Left kidney (tissue), 2 donors: ENCODE measurements around the gene JMJD4. TPM values are rescaled to one million over a fixed set of nuclear protein-coding genes. Genes with fewer than 3 reads are reported as not detected.
A peak's percentile ranks its signal among the peaks of the same experiment; 100 is the strongest.
"Not testable (repeated sequence)": the region's sequence is repeated elsewhere in the genome, so short reads cannot be mapped to it uniquely, and the experiment has no call there.

Experiments
- DNase-seq: peaks from one replicate; pipeline ENCODE4 v3.0.0-alpha.2; 2013
- polyA plus RNA-seq: library from polyadenylated mRNA; unstranded; fragments of 120-200 nt; gene quantifications from one replicate; pipeline ENCODE4 v1.2.1, GENCODE V29; 2013; ENCODE audit not compliant: insufficient read length

JMJD4 gene
- polyA plus RNA-seq, 1 donor = 16.6 TPM

DNA sequence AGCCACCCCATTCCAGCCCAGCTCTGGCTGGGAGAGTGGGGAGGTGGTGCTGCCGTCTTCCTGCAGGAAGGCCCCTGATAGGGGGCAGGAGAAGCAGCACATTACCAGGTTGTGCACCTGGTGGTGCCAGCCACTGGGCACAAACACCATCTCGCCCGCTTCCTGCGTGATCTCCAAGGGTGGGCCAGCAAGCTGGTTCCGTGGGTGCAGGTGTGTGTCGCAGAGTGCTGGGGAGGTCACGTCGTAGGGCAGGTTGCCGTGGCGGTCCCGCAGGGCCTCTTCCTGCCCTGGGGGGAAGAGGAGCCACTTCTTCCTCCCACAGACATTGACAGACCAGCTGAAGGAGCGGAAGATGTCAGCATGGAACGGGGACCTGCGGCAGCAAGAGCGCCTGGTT, 1.8 kb downstream of the JMJD4 start:
- DNase-seq = no peak

GRCh38 chr1:227732586-227733308, 2.4 kb downstream of the JMJD4 start:
- DNase-seq = no peak

GRCh38 chr1:227731696-227732585, 3.2 kb downstream of the JMJD4 start:
- no peak for DNase-seq

DNA sequence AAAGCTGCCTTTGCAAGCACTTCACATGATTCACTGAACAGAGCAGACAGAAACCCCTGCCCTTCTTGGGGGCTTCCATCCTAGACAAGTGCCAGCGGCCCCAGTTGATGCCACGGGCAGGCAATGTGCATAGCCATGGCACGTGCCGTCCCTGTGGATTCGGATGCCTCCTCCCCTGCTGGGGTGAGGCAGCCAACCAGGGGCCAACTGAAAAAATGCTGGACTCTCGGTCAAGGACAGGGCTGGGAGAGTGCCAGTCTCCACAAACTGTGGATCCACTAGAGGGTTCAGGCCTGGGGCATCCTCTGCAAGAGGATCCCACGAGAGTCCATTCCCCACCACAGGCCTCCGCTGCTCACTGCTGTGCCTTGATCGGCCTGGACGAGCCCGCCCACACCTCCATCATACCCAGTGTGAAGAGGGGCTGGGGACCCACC, 3.8 kb downstream of the JMJD4 start:
- no peak for DNase-seq

DNA sequence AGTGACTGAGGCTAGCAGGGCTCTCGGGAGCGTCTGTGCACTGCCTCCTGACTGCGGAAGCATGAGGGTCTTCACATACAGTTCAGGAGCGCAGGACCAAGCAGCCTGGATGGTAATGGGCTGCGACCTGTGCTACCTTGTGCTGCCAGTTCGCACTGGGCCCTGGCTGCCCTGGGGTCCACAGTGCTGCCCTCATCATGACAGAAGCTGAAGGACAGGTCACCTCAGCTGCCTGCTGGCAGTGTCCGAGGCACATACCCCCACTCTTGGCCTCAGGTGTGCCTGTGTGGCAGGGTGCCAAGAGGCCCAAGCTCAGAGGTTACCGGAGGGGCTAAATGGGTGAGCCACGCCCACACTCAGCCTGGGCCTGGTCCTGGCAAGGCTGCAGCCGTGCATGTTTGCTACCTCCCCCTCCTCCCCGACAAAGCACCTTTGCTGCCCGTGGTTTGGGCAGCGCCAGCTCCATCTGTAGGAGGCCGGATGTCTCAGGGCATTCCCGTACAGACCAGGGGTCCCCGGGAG, 4.4 kb downstream of the JMJD4 start:
- DNase-seq = no peak

GRCh38 chr1:227729881-227730629, 5.0 kb downstream of the JMJD4 start:
- no peak for DNase-seq

DNA sequence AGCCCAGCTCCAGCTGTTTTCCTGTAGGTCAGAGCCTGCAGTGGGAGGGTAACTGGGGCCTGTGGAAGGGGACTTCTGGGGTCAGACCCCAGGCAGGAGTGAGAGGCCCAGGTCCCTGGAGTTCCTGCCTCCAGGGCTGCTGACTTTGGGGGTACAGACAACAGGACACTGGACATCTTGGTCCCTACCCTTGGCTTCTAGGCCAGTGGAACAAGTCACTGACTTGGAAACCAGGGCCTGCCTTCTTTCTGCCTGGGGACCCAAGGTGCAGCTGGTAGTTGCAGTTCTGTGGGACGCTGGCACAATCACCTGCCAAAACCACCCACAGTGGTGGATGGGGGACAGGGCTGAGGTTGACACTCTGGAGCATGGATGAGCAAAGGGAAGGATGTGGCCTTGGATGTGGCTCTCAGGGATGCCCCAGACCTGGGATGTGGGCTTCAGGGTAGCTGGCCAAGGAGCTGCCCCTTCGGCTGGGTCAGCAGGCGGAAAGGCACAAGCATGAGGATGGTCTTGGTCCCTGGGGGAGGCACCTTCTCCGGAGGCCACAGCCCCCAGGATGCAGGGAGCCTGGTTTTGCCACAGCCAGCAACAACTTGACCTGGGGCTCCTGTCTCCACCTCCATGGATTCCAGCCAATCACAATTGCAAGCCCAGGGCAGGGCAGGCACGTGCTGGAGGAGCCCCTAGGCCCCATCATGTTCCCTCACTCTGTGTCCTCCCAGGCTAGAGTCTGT, 5.8 kb downstream of the JMJD4 start:
- DNase-seq = no peak

GRCh38 chr1:227728892-227729143, 6.3 kb downstream of the JMJD4 start:
- DNase-seq = no peak

- peak; percentile 67 for DNase-seq
These were observed 6.8 kb downstream of the JMJD4 start for GRCh38 chr1:227728059-227728891.

DNA sequence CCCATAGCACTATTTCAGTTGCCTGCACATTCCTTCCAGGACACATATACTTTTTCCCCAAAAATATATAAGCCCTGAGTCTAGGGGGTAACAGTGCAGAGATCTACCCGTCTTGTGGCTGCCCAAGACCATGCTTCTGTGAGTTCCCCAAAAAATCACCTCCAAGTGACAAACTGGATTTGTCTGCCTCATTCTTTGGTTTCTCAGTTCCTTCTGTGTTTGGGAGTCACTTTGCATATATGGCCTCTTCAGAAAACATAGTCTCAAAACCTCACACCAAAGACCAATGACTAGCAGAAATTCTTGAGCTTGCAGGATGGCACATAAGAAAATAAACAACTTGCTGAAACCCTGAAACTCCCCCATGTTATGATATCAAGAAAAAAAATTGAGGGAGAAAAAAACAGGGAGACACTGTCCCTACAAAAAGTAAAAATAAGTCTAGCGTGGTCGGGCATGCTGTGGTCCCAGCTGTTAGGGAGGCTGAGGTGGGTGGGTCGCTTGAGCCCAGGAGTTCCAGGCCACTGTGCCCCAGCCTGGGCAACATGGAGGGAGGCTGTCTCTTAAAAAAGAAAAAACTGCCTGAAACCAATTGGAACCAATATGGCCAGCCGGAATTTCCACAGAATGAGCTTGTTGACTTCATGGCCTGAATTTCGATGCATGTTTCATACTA, 8.0 kb downstream of the JMJD4 start:
- no peak for DNase-seq

- DNase-seq = no peak
These were observed 8.8 kb downstream of the JMJD4 start for GRCh38 chr1:227726318-227726717.

DNA sequence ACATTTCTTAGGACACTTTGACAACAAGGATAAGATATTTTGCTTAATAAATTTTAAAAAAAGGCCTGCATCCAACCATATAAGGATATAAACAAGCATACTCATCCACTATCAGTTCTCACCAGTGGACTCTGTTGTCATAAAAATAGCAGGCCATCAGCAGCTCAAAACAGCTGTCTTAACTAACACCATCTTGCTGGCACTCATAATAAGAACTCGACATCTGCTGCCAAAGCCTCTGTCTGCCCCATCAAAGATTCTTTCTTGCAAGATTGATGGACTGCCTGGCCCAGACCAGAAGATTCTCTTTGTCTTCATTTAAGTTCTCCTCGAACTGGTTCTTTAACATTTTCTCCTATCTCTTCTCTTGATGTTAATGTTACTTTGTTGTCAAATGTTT, 10.1 kb downstream of the JMJD4 start:
- DNase-seq = no peak

- DNase-seq = no peak
These were observed 11.6 kb downstream of the JMJD4 start for GRCh38 chr1:227723474-227723873.

DNA sequence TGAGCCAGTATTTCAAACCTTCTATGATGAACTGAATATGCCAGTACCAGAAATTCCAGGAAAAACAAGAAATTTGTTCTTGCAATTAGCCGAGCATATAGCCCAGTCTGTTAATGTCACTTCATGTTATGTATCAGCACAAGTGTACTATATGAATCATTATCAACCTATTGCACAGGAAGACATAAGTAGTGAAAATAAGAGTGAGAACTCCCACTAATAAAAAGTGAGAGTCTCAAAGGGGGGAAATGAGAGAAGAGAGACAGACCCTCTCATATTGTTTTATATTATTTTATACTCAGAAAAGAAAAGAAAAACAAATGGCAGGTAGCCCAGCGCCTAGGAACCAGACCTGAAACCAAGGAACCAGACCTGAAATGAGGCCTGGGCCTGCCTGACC, 16.2 kb downstream of the JMJD4 start:
- DNase-seq = no peak

- DNase-seq = no peak
These were observed 22.5 kb downstream of the JMJD4 start for GRCh38 chr1:227712648-227713047.

DNA sequence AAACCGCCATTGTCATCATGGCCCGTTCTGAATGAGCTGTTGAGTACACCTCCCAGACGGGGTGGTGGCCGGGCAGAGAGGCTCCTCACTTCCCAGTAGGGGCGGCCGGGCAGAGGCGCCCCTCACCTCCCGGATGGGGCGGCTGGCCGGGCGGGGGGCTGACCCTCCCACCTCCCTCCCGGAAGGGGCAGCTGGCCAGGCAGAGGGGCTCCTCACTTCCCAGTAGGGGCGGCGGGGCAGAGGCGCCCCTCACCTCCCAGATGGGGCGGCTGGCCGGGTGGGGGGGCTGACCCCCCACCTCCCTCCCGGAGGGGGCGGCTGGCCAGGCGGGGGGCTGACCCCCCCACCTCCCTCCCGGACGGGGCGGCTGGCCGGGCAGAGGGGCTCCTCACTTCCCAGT, 24.6 kb downstream of the JMJD4 start:
- DNase-seq = not testable (repeated sequence)

DNA sequence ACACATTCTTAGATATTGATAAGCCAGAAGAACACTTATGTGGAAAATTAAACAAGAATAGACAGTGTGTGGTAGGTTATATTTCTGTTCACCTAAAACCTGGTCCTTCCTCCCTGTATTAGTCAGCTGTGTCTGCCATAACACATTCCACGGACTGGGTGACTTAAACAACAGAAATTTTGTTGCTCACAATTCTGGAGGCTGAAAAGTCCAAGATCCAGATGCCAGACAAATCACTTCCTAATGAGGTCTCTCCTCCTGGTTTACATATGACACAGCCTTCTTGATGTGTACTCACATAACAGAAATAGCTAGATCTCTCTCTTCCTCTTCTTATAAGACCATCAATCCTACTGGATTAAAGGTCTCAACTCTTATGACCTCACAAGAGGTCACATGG, 25.7 kb downstream of the JMJD4 start:
- DNase-seq = no peak

GRCh38 chr1:227707846-227708245, 27.3 kb downstream of the JMJD4 start:
- DNase-seq = no peak

DNA sequence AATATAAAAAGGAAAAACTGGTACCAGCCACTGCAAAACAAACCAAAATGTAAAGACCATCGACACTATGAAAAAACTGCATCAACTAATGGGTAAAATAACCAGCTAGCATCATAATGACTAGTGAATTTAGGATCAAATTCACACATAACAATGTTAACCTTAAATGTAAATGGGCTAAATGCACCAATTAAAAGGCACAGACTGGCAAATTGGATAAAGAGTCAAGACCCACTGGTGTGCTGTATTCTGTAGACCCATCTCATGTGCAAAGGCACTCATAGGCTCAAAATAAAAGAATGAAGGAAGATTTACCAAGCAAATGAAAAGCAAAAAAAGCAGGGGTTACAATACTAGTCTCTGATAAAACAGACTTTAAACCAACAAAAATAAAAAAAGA, 33.5 kb downstream of the JMJD4 start:
- not testable (repeated sequence) for DNase-seq

DNA sequence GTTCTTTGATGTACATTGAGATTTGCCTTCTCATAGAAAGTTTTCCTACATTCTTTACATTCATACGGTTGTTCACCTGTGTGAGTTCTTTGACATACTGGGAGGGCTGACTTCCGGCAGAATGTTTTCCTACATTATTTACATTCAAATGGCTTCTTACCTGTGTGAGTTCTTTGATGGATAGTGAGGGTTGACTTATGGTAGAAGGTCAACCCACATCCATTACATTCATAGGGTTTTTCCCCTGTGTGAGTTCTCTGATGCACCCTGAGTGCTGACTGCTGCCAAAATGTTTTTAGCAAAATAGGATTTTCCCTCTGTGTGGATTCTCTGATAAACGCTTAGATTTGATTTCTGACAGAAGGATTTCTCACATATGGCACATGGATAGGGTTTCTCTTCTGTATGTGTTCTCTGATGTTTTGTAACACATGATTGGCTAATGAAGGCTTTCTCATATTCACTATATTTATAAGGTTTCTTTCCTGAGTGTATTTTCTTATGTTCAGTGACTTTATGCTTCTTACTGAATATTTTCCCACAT, 37.7 kb downstream of the JMJD4 start:
- DNase-seq = no peak
